Stimulated activated CD4-positive, alpha-beta T cell treated with anti-CD3 and anti-CD28 coated beads, TNF-alpha, amount 100 ng/mL, for 24 hours (primary cell): ENCODE results near the gene CEP72.

Experiments used
- DNase-seq, 3 experiments: peaks; one replicate each; pipeline ENCODE4 v3.0.0-alpha.2; 2020; ENCODE audit warnings: low read depth in 3 of 3

The CEP72 gene

DNA sequence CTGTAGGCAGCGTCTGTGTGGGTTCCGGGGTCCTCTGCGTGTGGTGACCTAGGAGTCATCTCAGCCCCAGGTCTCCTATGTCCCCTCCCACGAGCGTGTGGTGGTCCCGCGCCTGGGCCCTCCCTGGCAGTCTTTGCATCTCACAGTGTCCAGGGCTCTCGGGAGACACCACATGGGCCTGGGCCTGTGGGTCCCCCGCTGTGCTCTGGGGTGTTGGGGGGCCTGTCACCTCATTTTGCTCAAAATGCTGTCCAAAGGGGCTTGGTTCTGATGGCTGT lies 27.1 kb downstream of the CEP72 start:
- DNase-seq = no peak

DNA sequence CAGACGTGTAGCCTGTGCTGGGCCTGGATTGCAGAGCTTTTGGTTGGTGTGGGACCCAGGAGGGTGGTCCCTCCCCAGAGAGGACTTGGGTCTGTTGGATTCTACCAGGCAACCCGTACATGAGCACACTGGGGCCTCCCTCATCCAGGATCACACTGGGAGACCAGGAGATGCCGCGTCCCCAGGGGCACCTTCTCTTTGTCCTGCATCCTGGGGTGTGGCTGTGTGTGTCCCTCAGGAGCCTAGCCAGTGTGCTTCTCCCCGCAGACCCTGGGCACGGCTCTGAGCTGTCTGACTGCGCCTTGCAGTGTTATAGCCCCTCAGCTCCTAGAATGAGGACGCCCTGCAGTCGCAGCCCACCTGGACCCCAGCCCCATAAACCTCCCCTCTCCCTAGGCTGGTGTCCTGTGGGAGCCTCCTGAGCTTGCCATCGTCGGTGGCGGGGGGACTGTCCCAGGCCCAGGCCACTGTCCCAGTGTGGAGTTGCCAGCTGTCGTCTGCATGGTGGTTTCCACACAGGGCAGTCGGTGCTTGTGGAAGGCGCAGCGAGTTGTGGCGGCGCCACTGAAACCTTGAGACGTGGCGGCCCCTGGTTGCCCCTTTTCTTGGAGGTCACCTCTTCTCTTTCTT lies 27.6 kb downstream of the CEP72 start:
- DNase-seq = no peak

DNA sequence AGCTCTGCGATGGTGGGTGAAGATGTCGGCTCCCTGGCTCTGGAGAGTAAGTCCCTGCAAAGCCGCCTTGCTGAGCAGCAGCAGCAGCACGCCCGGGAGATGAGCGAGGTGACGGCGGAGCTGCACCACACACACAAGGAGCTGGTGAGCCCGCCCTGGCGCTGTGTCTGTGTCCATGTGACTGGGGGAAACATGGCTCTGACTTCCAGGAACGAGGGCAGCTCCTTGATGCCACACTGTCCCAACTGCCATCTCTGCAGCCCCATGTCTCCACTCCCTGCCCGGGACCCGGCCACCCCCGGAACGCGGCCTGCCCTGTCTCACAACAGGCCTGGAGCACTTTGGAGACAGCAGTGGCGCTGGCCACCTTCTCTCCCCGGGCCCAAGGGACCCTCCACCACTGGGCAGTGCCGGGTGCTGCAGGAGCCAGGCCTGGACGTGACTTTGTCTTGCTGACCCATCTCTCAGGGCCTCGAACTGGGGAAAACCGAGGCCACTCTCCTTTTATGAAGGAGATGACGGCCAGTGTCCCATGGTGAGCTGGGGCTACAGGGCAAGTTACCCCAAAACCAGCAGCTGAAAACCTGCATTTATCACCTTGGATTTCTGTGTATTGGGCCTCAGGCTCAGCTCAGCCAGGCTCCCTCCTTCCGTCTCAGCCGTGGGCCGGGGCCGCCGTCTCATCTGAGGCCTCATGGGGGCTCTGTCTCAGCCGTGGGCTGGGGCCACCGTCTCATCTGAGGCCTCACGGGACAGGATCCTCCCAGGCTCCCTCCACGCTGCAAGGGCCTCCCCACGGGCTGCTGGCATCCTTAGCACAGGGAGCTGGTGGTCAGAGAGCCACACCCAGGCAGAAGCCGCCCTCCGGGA lies 28.6 kb downstream of the CEP72 start:
- DNase-seq = no peak

DNA sequence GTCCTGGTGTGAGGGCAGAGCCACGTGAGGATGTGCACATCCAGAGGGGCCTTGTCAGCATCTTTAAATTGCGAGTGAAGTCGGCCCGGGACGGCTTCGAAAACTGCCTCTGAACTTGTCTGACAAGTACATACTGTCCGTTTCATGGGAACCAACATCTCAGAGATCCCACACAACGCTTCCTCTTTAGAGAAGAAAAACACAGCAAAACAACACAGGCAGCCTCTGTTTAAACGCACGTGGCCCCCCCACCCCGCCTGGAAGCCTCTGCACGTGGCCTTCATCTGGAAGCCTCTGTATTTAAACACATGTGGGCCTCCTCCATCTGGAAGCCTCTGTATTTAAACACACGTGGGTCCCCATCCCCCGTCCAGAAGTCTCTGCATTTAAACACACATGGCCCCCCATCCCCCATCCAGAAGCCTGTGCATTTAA lies 29.2 kb downstream of the CEP72 start:
- DNase-seq = no peak

DNA sequence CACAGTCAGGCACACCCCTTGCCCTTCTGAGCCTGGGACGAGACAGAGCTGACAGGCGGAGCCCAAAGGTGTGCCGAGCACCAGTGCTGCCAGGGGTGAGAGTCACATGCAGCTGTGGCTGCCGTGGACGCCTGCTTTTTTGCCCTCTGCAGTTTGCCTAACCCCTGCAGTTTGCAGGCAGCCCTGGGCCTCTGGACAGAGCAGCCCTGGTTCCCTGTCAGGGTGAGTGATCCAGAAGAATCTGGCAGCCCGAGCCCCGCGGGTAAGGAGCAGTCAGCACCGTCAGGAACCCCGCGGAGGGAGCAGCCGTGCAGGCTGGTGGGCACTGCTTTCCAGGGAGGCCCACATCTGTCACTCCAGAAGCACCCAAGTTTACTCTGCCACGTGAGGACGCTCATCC lies 30.3 kb downstream of the CEP72 start:
- no peak for DNase-seq

DNA sequence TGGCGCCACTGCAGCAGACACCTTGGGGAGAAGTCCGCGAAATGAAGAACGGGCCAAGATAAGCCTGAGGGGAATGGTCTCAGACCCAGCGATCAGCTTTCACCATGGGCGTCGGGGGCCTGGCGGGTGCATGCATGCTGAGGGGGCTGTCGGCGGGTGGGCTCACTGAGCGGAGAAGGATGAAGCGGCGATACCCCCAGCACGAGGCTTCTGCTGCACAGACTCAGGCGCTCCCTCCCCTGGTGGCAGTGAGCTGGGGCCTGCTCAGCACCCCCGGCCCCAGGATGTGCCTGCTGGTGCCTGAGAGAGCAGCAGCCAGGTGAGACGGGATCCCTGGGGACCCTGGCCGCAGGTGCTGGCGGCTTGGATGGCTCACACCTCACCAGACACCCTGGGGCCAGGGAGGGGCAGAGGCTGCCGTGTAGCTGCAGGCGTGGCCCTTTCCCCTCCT lies 31.2 kb downstream of the CEP72 start:
- DNase-seq = no peak

DNA sequence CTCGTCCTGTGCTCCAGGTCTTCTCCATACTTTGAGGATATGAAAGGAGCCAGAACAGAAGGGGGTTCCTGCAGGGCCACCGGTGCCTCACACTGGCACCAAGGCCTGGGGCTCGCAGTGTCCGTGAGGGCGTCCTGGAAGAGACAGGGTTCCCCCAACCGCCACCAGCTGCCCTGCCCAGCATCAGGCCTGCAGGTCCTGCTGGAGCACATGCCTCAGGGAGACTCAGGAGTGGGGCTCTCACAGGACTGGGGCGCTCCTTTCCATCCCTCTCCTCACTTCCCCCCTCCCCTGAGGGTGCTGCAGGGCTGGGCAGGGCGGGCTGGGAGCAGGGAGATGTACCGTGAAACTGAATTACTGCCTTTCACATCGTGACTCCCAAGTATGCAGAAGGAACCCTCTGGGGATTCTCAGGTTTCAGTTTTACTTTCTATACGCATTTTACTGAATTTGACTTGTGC lies 31.7 kb downstream of the CEP72 start:
- DNase-seq = no peak

DNA sequence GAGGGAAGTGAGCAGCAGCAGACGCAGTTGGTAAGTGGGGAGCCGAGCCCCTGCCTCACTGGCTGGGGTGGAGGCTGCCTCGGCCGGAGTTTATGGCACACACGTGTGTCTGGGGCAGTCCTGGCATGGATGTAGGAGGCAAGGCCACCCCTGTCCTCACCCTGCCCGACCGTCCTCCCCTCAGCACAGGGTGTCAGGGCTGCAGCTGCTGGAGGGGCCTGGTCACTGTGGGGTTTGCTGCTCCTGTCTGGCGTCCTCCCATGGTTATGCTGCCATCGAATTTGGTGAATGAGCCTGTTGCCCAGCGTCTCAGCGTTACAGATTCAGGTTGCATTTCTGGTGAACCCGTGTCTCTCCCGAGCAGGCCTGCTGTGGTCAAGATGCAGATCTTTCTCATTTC lies 32.4 kb downstream of the CEP72 start:
- no peak for DNase-seq

DNA sequence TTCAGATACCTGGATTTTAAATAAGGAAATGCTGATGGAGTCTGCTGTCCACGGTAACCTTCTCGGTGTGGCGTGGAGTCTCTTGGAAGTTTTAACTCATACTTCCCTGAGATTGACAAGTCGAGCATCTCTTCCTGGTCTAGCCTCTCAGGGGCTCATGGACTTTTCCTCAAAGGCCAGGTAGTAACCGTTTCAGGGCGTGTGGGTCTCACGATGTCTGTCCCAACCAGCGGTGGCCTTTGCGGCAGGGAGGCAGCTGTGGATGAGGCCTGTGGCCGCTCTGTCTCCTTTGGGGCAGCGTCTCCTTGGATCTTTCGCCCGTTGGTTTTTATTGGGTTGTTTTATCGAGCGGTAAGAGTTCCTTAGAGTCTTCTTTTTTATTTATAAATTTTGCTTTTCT lies 32.8 kb downstream of the CEP72 start:
- no peak for DNase-seq

DNA sequence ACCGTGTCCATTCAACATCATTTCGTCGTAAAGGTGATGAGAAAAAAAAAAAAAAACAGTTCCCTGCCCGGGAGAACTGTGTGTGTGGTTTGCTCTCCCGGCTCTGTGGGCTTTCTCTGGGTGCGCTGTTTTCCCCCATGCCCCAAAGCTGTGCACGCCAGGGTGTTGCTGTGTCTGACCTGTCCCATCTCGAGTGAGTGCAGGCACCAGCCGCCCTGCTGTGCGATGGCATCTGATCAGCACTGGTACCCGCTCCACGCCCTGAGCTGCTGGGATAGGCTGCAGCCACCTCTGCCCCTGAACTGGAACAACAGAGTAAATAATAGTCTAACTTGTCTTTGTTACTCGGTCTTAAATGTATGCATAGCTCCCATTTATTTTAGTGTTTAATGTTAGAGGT lies 33.3 kb downstream of the CEP72 start:
- DNase-seq = no peak

DNA sequence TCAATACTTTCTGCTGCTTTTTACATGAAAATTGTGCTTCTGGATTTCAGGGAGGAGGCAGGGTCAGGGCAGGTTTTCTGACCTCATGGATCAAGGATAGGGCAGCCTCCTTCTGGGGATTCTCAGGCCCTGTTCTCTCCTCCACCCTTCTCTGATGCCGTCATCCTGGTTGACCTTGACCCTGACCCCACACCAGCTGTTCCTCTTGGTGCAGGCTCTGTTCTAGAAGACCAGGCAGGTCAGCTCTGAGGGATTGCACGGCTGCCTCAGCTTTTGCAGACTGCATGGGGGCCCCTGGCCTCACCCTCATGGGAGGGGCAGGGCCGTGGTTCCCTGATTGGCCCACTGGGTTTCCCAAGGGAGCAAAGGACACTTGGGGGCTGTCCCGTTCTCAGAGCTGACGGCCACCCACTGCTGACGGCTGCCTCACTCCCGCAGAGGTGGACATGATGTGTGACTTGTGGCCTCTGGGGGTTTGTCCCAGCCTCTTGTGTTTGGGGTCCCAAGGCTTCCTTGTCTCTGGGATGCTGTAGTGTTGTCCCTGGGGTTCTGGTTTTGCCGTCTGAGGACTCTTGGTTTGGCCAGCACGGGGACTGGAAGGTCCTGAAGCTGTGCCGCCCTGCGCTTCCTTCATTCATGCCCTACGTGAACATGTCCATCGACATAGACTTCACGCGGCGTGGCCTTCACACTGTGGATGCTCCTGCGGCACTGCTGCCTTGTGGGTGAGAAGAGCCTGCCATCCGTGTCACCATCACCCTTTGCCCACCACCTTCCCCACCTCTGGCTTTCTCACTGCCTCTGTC lies 34.5 kb downstream of the CEP72 start:
- DNase-seq = no peak

DNA sequence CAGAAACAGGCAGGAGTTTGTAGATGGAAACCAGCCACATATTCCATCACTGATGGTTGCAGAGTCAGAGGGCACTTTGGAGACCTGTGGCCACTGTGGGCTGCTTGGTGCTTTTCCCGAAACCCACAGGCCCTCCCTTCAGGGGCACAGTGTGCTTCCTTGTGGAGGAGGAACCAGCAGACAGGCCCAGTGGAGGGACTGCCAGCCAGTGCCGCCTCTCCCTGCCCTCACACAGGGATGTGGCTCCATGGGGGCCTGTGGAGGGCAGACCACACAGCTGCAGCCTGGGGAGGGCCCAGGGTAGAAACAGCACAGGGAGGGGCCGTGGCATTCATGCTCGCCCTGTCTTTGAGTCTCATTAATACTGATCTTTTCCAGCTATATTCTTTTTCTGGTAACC lies 35.2 kb downstream of the CEP72 start:
- no peak for DNase-seq

DNA sequence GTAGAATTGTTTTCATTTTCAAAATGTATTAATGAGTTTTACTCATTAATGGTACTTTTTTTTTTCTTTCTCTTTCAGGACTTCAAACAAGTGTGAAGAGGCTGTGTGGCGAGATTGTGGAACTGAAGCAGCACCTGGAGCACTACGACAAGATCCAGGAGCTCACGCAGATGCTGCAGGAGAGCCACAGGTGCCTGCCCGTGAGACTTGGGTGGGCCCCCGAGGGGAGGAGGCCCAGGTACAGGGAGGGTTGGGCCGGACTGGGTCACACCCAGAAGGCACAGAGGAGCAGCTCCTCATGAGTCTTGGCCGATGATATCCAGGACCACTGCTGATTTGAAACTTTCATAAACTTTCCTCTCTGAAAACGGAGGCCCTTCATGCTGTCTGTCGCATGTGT lies 35.6 kb downstream of the CEP72 start:
- DNase-seq = no peak

DNA sequence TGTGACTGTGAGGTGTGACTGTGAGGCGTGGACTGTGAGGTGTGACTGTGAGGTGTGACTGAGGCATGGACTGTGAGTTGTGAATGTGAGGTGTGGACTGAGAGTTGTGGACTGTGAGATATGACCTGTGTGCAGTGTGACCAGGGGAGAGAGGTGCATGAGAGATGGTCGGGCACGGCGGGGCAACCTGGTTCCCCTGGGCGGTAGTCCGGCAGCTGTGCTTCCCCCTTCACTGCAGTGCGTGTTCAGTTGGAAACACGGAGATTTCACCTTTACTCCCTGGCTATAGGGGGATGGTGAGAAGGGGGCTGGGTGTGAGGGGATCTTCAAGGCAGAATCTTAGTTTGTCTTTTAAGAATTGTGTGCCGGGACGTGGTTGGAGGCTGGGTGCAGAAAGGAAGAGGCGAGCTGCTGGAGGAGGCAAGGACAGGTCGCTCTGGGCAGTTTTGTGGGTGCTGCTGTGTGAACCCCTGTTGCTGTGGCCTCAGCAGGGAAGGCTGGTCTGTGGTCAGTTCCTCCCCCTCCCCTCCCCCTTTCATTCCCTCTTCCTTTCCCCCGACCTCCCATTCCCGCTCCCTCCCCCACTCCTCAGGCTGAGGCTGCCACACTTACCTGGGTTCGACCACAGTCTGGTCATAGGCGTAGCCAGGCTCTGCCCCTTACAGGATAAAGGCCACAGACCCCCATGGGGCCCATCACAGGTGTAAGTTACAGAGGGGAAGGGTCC lies 39.3 kb downstream of the CEP72 start:
- DNase-seq = no peak

DNA sequence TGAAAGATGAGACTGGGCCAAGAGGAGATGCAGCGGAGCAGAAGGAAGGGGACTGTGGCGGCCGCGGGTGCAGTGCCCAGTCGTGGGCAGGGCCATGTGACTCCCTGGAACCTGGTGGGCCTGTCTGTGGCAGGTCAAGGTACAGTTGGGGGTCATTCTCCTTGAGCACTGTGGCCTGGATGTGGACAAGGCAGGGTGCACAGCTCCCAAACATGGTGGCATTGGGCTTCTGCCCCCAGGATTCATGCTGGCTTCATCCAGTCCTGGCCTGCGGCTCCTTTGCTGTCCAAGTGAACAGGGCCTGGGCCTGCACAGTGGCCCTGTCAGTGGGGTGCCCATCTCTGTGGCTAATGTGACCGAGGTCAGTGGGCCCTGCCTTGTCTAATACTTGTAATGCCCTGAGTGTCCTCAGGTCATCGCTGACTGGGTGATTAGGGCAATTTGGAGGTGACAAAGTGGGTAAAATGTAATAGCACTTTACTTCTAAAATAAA lies 39.9 kb downstream of the CEP72 start:
- DNase-seq = no peak

DNA sequence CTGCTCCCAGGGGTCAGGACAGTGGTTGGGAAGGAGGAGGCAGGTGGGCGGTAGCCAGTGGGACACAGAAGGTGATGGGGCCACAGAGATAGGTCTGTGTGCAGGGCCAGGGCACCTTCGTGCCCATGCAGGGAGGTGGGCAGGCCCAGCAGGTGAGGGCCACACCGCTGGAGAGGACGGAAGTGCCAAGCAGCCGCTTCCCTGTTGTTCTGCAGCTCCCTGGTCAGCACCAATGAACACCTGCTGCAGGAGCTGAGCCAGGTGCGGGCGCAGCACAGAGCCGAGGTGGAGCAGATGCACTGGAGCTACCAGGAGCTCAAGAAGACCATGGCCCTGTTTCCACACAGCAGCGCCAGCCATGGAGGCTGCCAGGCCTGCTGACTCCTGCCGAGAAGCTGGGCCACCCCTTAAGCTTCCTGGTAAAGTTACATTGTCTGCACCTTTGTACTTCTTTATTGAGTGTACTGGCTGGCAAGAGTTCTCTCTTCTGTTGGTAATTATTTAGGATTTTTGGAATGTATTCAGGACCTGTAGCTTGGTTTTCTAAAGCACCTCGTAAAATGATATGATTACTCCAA lies 40.7 kb downstream of the CEP72 start:
- DNase-seq = no peak

DNA sequence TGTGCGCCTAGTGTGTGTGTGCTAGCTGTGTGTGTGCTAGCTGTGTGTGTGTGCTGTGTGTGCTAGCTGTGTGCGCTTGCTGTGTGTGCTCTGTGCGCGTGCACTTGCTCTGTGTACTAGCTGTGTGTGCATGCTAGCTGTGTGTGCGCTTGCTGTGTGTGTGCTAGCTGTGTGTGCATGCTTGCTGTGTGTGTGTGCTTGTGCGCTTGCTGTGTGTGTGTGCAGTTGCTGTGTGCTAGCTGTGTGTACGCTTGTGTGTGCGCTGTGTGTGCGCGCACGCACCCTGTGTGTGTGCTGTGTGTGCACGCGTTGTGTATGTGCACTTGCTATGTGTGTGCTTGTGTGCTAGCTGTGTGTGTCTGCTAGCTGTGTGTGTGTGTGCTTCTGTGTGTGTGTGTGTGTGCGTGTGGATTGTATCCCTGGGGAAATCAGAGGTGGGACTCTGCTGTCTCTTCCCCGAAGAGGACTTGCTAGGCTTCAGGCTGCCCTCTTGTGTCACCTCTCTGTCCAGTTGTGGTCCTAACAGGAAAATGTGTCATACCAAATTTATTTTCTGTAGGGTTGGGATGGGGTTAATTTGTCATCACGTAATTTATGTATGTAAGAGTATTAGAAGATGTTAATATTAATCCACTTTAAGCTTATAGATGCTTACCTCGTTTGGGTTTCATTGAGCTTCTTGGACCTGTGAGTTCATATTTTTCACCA lies 42.1 kb downstream of the CEP72 start:
- no peak for DNase-seq

DNA sequence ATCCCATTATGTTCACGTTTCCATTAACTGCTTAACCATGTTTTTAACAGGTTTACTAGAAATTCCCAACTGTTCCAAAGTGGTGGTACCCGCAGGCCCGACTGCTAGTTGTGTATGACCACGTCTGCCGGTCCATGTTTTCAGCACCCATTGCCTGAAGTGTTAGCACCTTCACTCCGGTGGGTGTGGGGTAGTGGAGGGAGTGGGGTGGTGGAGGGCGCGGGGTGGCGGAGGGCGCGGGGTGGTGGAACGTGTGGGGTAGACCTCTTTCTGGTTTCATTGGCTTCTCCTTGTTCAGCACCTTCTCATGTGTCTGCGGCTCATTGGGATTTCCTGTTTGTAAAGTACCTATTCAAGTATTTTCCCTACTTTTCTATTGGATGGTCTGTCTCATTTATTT lies 43.3 kb downstream of the CEP72 start:
- no peak for DNase-seq

DNA sequence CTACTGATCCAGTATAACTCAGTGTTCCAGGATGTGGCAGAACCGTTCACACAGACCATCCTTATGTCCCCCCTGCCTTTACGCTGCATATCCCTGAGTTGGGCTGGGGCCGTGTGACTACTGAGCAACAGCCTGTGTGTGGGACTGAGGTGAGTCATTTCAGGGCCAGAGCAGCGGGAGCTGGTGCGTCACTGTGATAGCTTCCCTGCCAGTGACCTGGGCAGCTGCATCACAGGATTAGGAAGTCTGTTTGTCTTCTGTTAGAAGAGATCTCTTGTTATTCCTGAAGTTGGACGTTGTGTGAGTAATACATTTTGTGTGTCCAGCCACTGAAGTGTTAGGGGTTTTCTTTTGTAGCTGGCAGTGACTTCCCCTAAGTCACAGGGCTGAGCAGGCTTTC lies 45.4 kb downstream of the CEP72 start:
- no peak for DNase-seq

DNA sequence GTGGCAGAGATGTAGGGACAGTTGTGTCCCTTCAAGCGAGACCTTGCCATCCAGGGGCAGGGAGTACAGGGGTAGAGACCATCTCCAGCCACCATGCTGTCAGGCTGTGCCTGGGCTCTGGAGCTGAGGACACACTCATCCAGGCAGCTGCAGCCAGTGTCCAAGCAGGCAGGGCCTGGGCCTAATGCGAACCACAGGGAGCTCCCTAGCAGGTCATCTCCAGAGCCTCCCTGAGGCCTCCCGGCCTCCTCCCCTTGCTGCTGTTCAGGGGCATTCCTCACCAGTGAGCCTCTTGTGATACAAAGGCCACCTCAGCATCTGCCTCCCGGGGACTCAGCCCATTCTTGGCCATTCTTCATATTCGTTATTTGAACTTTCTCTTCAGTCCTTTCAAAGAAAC lies 46.0 kb downstream of the CEP72 start:
- no peak for DNase-seq
